ENCODE measurements around the gene PARD3B. TPM values are rescaled to one million over a fixed set of nuclear protein-coding genes. Genes with fewer than 3 reads are reported as not detected.

Gene PARD3B
- total RNA-seq, 1 experiment from 2014 or later = 3.9 TPM

DNA sequence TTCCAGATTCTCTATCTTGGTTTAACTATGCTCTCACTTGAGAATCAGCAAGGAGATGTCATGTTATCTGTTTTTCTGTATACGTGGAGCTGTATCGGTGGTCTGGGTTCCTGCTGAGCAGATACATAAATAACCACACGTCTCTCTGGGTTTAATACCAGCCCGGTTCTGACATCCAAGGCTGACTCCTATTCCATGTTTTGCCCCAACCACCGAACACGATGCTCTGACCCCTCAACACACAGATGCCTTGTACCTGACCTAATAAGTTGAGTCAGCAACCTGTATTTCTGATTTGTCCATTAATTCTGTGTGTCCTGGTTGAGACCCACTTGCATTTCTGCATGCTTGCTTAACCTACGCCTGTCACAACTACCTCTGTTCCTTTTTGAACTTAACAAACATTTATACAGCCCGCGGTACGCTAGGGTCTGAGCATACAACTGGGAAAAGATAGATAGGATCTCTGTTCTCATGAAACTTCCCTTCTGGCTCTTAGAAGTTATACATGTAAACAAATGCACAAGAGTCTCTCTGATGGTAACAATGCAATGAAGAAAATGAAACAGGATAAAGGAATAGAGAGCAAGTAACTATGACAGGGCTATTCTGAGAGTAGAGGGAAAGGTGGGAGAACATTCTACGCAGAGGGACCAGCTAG lies 480.4 kb downstream of the PARD3B start:
- no peak; the same call in 1 of the 2 replicates for ATAC-seq
- intact Hi-C loops (cut with micrococcal nuclease) = loop anchor here (10.0 kb wide), 1 partner anchor 649 kb away; no protein-coding TSS in a partner anchor
- CTCF ChIA-PET = no interaction called here

DNA sequence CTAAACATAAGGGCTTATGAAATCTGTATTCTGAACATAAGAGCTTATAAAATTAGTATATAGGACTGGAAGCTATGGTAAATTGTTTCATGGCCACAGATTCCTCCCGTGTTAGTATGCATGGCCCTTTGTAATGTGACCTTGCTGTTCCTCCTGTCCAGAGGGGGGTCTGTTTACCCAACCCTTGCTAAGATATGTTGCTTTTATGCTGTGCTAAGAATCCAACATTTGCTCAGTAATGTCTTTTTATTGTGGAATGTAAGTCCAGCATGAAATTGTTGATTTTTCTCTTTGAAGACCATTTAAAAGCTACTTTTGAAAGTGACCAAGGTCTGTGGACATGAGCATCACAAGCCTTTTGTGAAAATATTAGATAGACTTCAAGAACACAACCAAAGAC lies 485.4 kb downstream of the PARD3B start:
- H4K20me1 ChIP-seq (ENCODE audit: low read length) = no peaks in the 10 kb centered on the region
- no peaks in the 10 kb centered on the region for H3F3A ChIP-seq (ENCODE audit: low read length, unreplicated experiment)
- H3K4me2 ChIP-seq (ENCODE audit: low read length) = no peak overlapping the region
- ChIA-PET CTCF (no interaction called here), POLR2A (ENCODE audit: unreplicated experiment) (no interaction called here)
- BruUV-seq (replicated peaks) = no TSS peak
- no peak overlapping the region for H2AFZ ChIP-seq (ENCODE audit: low read length)
- H3K9me2 ChIP-seq (replicated peaks; ENCODE audit: low read length) = no peaks in the 10 kb centered on the region
- H3K9ac ChIP-seq (ENCODE audit: low read length) = no peak overlapping the region
- no peak for TF ChIP-seq EZH2 (IDR thresholded peaks at IDR 0.05; ENCODE audit: low read length, unreplicated experiment)
- TF ChIP-seq, protein P1, sequence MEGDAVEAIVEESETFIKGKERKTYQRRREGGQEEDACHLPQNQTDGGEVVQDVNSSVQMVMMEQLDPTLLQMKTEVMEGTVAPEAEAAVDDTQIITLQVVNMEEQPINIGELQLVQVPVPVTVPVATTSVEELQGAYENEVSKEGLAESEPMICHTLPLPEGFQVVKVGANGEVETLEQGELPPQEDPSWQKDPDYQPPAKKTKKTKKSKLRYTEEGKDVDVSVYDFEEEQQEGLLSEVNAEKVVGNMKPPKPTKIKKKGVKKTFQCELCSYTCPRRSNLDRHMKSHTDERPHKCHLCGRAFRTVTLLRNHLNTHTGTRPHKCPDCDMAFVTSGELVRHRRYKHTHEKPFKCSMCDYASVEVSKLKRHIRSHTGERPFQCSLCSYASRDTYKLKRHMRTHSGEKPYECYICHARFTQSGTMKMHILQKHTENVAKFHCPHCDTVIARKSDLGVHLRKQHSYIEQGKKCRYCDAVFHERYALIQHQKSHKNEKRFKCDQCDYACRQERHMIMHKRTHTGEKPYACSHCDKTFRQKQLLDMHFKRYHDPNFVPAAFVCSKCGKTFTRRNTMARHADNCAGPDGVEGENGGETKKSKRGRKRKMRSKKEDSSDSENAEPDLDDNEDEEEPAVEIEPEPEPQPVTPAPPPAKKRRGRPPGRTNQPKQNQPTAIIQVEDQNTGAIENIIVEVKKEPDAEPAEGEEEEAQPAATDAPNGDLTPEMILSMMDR (conservative IDR thresholded peaks at IDR 0.05; ENCODE audit: low read depth, low read length) = no peak
- TF ChIP-seq EZH2phosphoT487 (IDR thresholded peaks at IDR 0.05; ENCODE audit: borderline replicate concordance, low read length) = no peak
- H3K9me3 ChIP-seq (ENCODE audit: low read length) = no peaks in the 10 kb centered on the region
- intact Hi-C loops (cut with micrococcal nuclease) = no loop called here
- H3K4me1 ChIP-seq (ENCODE audit: insufficient read depth, low read length) = peaks cover 10% of the 10 kb centered on the region
- H3K36me3 ChIP-seq (ENCODE audit: low read depth, low read length) = no peaks in the 10 kb centered on the region
- H3K27me3 ChIP-seq (ENCODE audit: low read length) = no peaks in the 10 kb centered on the region
- no peak overlapping the region for H3K4me3 ChIP-seq (ENCODE audit: low read length)
- H3K27ac ChIP-seq (ENCODE audit: low read length) = no peak overlapping the region
- H3K79me2 ChIP-seq (ENCODE audit: low read length) = no peaks in the 10 kb centered on the region
- DNase-seq = no peak
- ATAC-seq = no peak

More for the DNA sequence above, 480.4 kb downstream of the PARD3B start:
- Histone ChIP-seq H3K9ac (ENCODE audit: low read length) (no peak overlapping the region; the same call in 1 of the 2 replicates), H3F3A (ENCODE audit: low read length, unreplicated experiment) (no peaks in the 10 kb centered on the region), H3K4me3 (ENCODE audit: low read length) (no peak overlapping the region), H3K27me3 (ENCODE audit: low read length) (no peaks in the 10 kb centered on the region), H3K4me1 (ENCODE audit: insufficient read depth, low read length) (peaks cover 18% of the 10 kb centered on the region), H3K27ac (ENCODE audit: low read length) (peak overlapping the region; percentile 72), H3K4me2 (ENCODE audit: low read length) (peak overlapping the region; percentile 40), H3K36me3 (ENCODE audit: low read depth, low read length) (no peaks in the 10 kb centered on the region), H3K9me3 (ENCODE audit: low read length) (no peaks in the 10 kb centered on the region), H2AFZ (ENCODE audit: low read length) (no peak overlapping the region), H3K9me2 (replicated peaks; ENCODE audit: low read length) (no peaks in the 10 kb centered on the region), H4K20me1 (ENCODE audit: low read length) (no peaks in the 10 kb centered on the region), H3K79me2 (ENCODE audit: low read length) (no peaks in the 10 kb centered on the region)
- POLR2A ChIA-PET (ENCODE audit: unreplicated experiment) = interaction anchor here (0.5 kb wide), 1 partner anchor 183 kb away, joined by 3 read pairs; no protein-coding TSS in a partner anchor
- no peak for DNase-seq
- BruUV-seq (replicated peaks) = no TSS peak
- no peak for TF ChIP-seq EZH2 (IDR thresholded peaks at IDR 0.05; ENCODE audit: low read length, unreplicated experiment)
- no peak for TF ChIP-seq EZH2phosphoT487 (IDR thresholded peaks at IDR 0.05; ENCODE audit: borderline replicate concordance, low read length)
- TF ChIP-seq, protein P1 (conservative IDR thresholded peaks at IDR 0.05; ENCODE audit: low read depth, low read length) = no peak

DNA sequence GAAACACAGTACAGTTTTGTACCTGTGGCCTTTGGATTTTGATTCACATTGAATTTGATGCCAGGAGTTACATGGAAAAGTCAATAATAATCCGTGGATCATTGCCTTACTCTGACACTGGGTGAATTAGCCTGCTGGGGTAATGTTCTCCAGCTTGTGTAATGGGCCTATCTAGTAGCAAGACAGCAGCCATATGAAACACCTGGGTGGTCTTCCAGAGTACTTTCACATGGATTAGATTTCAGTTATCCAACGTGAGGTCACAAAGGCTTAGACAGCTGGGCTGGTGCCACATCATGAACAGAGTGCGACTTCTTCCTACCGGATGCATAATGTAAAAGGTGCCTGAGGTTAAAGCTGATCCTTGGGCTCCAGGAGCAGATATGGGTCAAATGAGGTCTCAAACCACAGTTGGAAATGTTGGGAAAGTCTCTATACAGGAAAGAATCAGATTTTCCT lies 486.8 kb downstream of the PARD3B start:
- Histone ChIP-seq H4K20me1 (ENCODE audit: low read length) (no peaks in the 10 kb centered on the region), H3K9me3 (ENCODE audit: low read length) (no peaks in the 10 kb centered on the region), H3K4me1 (ENCODE audit: insufficient read depth, low read length) (0 out of 2 replicates have a peak, but pooled peaks cover 6% of the 10 kb centered on the region), H3K4me2 (ENCODE audit: low read length) (no peak overlapping the region), H3K27ac (ENCODE audit: low read length) (no peak overlapping the region), H3K79me2 (ENCODE audit: low read length) (no peaks in the 10 kb centered on the region), H3K4me3 (ENCODE audit: low read length) (no peak overlapping the region), H3K27me3 (ENCODE audit: low read length) (no peaks in the 10 kb centered on the region), H3K9ac (ENCODE audit: low read length) (no peak overlapping the region), H3K9me2 (replicated peaks; ENCODE audit: low read length) (no peaks in the 10 kb centered on the region), H2AFZ (ENCODE audit: low read length) (no peak overlapping the region), H3F3A (ENCODE audit: low read length, unreplicated experiment) (no peaks in the 10 kb centered on the region), H3K36me3 (ENCODE audit: low read depth, low read length) (no peaks in the 10 kb centered on the region)
- BruUV-seq (replicated peaks) = no TSS peak
- POLR2A ChIA-PET (ENCODE audit: unreplicated experiment) = no interaction called here
- intact Hi-C loops (cut with micrococcal nuclease) = no loop called here
- no peak for ATAC-seq
- no peak for TF ChIP-seq EZH2 (IDR thresholded peaks at IDR 0.05; ENCODE audit: low read length, unreplicated experiment)
- TF ChIP-seq, protein P1 (conservative IDR thresholded peaks at IDR 0.05; ENCODE audit: low read depth, low read length) = no peak
- TF ChIP-seq EZH2phosphoT487 (IDR thresholded peaks at IDR 0.05; ENCODE audit: borderline replicate concordance, low read length) = no peak
- no peak for DNase-seq
- CTCF ChIA-PET = no interaction called here

Measured in PC-3 (cell line).